Loucy (cell line): ENCODE measurements around the gene BANF2.
A peak's percentile ranks its signal among the peaks of the same experiment; 100 is the strongest.

ENCODE experiments used
- H2AFZ ChIP-seq: fragments of 200-600 bp; sonication (generic); 2 replicates; pipeline ENCODE4 v1.6.0; 2016; ENCODE audit warnings: antibody characterized with exemption, mild to moderate bottlenecking, low read length, moderate library complexity
- H3F3A ChIP-seq: fragments of 200-600 bp; 2 replicates; pipeline ENCODE4 v1.6.0; 2016; ENCODE audit warnings: antibody characterized with exemption, low read depth, mild to moderate bottlenecking
- H3K27me3 ChIP-seq: fragments of 200-600 bp; sonication (generic); 2 replicates; pipeline ENCODE4 v1.6.1; 2014; ENCODE audit warnings: low read length, mild to moderate bottlenecking; ENCODE audit not compliant: insufficient read depth, poor library complexity, severe bottlenecking
- H3K36me3 ChIP-seq: fragments of 200-600 bp; sonication (generic); 2 replicates; pipeline ENCODE4 v1.6.1; 2016; ENCODE audit warnings: low read length; ENCODE audit not compliant: insufficient read depth
- H3K4me1 ChIP-seq: fragments of 200-600 bp; sonication (generic); 2 replicates; pipeline ENCODE4 v1.5.1; 2014; ENCODE audit warnings: low read length, mild to moderate bottlenecking; ENCODE audit not compliant: insufficient read depth, poor library complexity, severe bottlenecking
- H3K4me2 ChIP-seq: fragments of 200-600 bp; sonication (generic); 2 replicates; pipeline ENCODE4 v1.6.0; 2014; ENCODE audit warnings: antibody characterized with exemption, low read length, low read depth, mild to moderate bottlenecking; ENCODE audit not compliant: poor library complexity, severe bottlenecking
- H3K4me3 ChIP-seq: fragments of 200-600 bp; sonication (generic); 2 replicates; pipeline ENCODE4 v1.5.1; 2014; ENCODE audit warnings: low read length, mild to moderate bottlenecking, mixed read lengths; ENCODE audit not compliant: poor library complexity, severe bottlenecking
- H3K79me2 ChIP-seq: fragments of 200-600 bp; sonication (generic); 2 replicates; pipeline ENCODE4 v1.6.1; 2014; ENCODE audit warnings: low read length; ENCODE audit not compliant: insufficient read depth
- H3K9ac ChIP-seq: fragments of 200-600 bp; sonication (generic); 2 replicates; pipeline ENCODE4 v1.6.0; 2014; ENCODE audit warnings: mild to moderate bottlenecking, low read depth, low read length, moderate library complexity; ENCODE audit not compliant: poor library complexity, severe bottlenecking
- H3K9me2 ChIP-seq: fragments of 200-600 bp; sonication (generic); replicated peaks from 2 replicates; pipeline ENCODE4 v1.6.1; 2016; ENCODE audit warnings: low read depth, low read length, mixed read lengths
- H3K9me3 ChIP-seq: fragments of 200-600 bp; sonication (generic); 2 replicates; pipeline ENCODE4 v1.6.1; 2014; ENCODE audit warnings: mild to moderate bottlenecking, antibody characterized with exemption, low read length, low read depth; ENCODE audit not compliant: insufficient read depth
- H4K20me1 ChIP-seq: fragments of 200-600 bp; sonication (generic); 2 replicates; pipeline ENCODE4 v1.6.0; 2014; ENCODE audit warnings: antibody characterized with exemption, low read length, mild to moderate bottlenecking; ENCODE audit not compliant: insufficient read depth, poor library complexity, severe bottlenecking
- EZH2phosphoT487 ChIP-seq: fragments of 200-600 bp; IDR thresholded peaks from 2 replicates; pipeline ENCODE4 v1.6.1; 2018; ENCODE audit warnings: antibody characterized with exemption, mild to moderate bottlenecking, moderate library complexity, borderline replicate concordance
- TF ChIP-seq, protein P1 (sequence below): fragments of 200-600 bp; sonication (generic); conservative IDR thresholded peaks from 2 replicates; pipeline ENCODE4 v1.5.1; 2014; ENCODE audit warnings: mild to moderate bottlenecking, antibody characterized with exemption, low read length

BANF2 gene

DNA sequence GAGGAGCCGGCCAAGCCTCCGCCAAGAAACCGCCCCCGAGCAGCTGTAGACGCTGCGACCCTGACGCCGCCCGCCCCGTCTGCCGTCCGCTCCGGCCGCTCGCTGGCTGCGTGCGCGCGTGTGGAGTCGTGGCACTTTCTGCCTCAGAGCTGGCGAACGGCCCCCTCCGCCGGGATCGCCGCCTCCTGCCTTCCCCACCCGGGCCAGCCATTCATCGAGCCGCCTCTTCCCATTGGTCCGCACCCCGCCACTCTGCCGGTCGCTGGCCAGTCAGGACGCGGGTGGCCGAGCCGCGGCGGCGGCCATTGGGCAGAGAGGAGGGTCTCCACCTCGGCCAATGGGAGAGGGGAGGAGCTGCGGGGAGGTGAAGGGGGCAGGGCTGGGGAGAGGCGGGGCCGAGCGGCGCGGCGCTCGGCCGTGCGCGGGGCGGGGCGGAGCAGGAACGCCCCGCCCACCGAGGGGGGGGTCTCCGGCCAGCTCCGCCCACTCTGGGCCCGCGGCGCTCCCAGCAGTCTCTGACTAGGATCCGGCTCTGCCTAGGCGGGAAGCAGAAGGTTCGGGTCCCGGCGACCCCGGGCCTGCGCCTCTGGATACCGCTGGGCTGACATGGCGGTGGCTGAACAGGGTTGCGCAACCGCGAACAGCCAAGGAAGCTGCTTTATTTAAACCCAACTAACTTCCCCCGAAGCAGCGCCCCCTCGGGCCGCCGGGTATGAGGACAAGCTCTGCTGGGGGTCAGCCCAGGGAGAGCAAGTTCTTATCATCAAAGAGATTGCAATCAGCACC is 17.5 kb upstream of the BANF2 start, which contains the start of gene RRBP1:
RRBP1 (minus strand) TSS at position 140 of the 786 bp plus-strand sequence. CDS start 21,735 bp downstream, outside the sequence.
- Histone ChIP-seq H2AFZ (peak within 1 kb of the TSS; percentile 97), H3K9me3 (no peaks in the 10 kb centered on the region), H4K20me1 (peaks cover 32% of the 10 kb centered on the region), H3F3A (no peaks in the 10 kb centered on the region), H3K4me3 (peak within 1 kb of the TSS; percentile 98), H3K36me3 (peaks cover under 1% of the 10 kb centered on the region; the same call in 1 of the 2 replicates), H3K9ac (peak within 1 kb of the TSS; percentile 56), H3K9me2 (no peaks in the 10 kb centered on the region), H3K27me3 (no peaks in the 10 kb centered on the region), H3K4me1 (peaks cover 35% of the 10 kb centered on the region), H3K4me2 (peak within 1 kb of the TSS; percentile 56), H3K79me2 (peaks cover 37% of the 10 kb centered on the region)
- TF ChIP-seq, protein P1, sequence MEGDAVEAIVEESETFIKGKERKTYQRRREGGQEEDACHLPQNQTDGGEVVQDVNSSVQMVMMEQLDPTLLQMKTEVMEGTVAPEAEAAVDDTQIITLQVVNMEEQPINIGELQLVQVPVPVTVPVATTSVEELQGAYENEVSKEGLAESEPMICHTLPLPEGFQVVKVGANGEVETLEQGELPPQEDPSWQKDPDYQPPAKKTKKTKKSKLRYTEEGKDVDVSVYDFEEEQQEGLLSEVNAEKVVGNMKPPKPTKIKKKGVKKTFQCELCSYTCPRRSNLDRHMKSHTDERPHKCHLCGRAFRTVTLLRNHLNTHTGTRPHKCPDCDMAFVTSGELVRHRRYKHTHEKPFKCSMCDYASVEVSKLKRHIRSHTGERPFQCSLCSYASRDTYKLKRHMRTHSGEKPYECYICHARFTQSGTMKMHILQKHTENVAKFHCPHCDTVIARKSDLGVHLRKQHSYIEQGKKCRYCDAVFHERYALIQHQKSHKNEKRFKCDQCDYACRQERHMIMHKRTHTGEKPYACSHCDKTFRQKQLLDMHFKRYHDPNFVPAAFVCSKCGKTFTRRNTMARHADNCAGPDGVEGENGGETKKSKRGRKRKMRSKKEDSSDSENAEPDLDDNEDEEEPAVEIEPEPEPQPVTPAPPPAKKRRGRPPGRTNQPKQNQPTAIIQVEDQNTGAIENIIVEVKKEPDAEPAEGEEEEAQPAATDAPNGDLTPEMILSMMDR = peak; percentile 95
- TF ChIP-seq EZH2phosphoT487 = no peak

DNA sequence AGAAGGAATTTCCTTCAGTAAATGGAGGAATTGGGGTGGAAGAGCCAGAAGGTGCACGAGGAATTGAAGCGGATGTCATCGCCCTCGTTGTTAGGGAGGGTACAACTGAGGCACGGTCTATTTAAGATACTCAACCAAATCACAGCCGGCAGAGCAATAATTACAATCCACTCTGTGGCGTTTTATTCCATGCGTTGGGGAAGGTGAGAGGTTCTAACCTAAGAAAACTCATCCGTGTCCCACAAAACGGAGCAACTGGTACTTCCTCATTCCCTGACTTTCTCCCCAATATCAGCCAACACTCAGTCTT is 16.9 kb upstream of the BANF2 start:
- Histone ChIP-seq H3K9me3 (no peaks in the 10 kb centered on the region), H3K4me2 (peak overlapping the region; percentile 56), H3K27me3 (no peaks in the 10 kb centered on the region), H3F3A (no peaks in the 10 kb centered on the region), H3K79me2 (peaks cover 31% of the 10 kb centered on the region), H3K9ac (peak overlapping the region; percentile 56), H2AFZ (peak overlapping the region; percentile 97), H4K20me1 (peaks cover 30% of the 10 kb centered on the region), H3K4me1 (peaks cover 33% of the 10 kb centered on the region), H3K36me3 (no peaks in the 10 kb centered on the region), H3K9me2 (no peaks in the 10 kb centered on the region), H3K4me3 (peak overlapping the region; percentile 78)
- TF ChIP-seq EZH2phosphoT487 = no peak
- TF ChIP-seq, protein P1 = 0 out of 2 replicates have a peak, but pooled peaks have one; percentile 12

DNA sequence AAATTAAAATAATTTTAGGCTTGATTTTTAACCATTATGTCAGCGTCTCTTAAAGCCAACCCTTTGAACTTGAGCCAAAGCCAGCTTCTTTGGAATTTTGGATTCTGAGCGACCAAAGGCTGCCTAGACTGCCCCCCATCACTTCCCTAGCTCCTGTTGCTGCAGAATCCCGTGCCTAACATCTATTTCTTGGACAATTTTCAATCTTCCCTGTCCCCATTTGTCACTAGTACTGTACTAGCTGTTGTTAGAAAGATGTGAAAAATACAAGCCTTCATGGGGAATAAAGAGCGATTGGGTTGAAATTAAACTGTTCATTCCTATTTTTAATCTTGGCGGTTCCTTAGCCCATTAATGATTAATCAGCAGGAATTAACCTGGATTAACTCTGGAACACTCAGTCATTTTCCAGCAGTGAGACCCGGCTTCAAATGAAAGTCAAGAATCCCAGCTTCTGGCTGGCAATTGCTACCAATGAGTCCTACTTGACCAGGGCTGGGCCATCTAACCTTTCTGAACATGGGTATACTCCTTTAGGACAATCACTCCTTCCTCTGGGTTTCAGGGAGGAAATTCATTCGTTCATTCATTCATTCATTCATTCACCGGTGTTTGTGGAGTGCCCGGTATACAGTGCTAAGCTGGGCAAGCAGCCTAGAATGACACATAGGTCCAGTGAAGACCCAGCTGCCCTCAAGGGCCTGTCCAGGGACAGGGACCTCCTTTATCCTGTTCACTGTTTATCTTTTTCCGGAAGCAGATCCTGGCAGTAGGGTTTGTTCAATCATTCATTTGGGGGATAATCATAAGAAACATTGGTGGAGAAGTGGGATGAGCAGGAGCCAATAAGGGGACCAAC is 16.3 kb upstream of the BANF2 start:
- Histone ChIP-seq H3F3A (no peaks in the 10 kb centered on the region), H3K27me3 (no peaks in the 10 kb centered on the region), H3K9me2 (no peaks in the 10 kb centered on the region), H3K4me3 (no peak overlapping the region), H3K79me2 (peaks cover 25% of the 10 kb centered on the region), H3K36me3 (no peaks in the 10 kb centered on the region), H3K4me1 (peaks cover 27% of the 10 kb centered on the region), H3K9ac (no peak overlapping the region), H3K9me3 (no peaks in the 10 kb centered on the region), H2AFZ (no peak overlapping the region), H3K4me2 (peak overlapping the region; percentile 56), H4K20me1 (peaks cover 24% of the 10 kb centered on the region)
- no peak for TF ChIP-seq EZH2phosphoT487
- TF ChIP-seq, protein P1 = no peak
